HG02870 (cell line): ENCODE data around the gene TMEM115.
A peak's percentile ranks its signal among the peaks of the same experiment; 100 is the strongest.

Source experiments
- ATAC-seq: cut with Tn5 transposase; IDR thresholded peaks from one replicate; pipeline ENCODE4 v1.9.1; 2021; ENCODE audit warnings: mild to moderate bottlenecking, moderate library complexity; ENCODE audit not compliant: unreplicated experiment

TMEM115 gene

GRCh38 chr3:50378757-50379156 lies 19.4 kb upstream of the TMEM115 start:
- no peak for ATAC-seq

- no peak for ATAC-seq
These were observed 18.7 kb upstream of the TMEM115 start for GRCh38 chr3:50378024-50378423.

- ATAC-seq = no peak
These were observed 16.1 kb upstream of the TMEM115 start for GRCh38 chr3:50375258-50375931.

- no peak for ATAC-seq
These were observed 15.3 kb upstream of the TMEM115 start for GRCh38 chr3:50374363-50375257.

DNA sequence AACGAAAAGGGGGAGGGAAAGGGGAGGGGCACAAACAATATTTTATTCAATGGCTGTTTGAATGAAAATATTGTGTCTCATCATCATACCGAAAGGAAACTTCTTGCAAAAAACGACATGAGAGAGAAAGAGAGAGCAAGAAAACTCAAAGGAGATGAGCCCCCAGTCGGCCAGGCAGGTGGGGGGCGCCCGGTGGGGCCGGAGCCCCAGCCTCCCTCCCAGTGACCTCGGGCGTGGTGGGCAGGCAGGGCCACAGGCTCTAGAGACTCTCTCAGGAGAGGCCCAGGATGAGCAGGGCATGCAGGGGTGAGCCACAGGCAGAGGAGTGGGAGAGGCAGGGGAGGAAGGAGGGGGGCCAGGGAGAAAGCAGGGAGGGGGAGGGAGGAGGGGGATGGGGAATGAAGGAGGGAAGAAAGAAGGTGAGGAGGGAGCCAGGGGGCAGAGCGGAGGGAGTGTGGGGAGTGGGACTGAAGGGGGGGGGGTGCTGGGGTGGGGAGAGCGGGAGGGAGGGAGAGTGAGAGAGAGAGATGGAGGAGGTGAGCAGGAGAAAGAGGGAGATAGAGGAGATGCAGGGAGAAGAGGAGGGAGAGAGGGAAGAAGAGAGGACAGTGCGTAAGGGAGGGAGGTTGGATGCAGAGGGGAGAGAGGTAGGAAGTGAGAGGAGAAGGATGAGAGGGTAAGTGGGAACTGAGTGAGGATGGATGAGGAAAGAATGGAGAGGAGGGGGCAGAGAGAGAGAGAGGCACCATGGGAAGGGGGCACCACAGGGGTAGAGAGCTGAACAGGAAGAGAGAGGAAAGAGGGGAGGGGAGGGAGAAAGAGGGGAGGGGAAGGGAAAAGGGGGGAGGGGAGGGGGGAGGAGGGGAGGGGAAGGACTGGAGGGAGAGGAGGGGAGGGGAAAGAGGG lies 14.1 kb upstream of the TMEM115 start:
- no peak for ATAC-seq

- ATAC-seq = no peak
These were observed 13.0 kb upstream of the TMEM115 start for GRCh38 chr3:50372349-50372748.

- no peak for ATAC-seq
These were observed 11.9 kb upstream of the TMEM115 start for GRCh38 chr3:50371133-50371685.

DNA sequence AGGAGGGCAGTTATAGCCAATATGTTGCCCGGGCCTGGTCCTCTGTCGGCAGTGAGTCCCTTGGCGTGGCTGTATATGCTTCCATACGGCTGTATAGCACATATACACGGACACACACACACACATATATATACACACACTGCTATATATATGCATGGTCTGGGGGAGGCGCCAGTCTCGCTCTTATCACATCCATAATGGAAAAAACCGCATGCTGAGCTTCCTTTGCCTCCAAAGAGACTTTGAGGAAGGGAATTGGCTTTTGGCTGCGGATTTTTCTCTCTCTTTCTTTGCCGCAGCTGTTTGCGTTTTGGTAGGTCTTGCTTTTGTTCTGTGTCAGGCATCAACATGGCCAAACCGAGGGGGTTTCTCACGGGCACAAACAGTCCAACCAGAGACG lies 11.3 kb upstream of the TMEM115 start:
- no peak for ATAC-seq

DNA sequence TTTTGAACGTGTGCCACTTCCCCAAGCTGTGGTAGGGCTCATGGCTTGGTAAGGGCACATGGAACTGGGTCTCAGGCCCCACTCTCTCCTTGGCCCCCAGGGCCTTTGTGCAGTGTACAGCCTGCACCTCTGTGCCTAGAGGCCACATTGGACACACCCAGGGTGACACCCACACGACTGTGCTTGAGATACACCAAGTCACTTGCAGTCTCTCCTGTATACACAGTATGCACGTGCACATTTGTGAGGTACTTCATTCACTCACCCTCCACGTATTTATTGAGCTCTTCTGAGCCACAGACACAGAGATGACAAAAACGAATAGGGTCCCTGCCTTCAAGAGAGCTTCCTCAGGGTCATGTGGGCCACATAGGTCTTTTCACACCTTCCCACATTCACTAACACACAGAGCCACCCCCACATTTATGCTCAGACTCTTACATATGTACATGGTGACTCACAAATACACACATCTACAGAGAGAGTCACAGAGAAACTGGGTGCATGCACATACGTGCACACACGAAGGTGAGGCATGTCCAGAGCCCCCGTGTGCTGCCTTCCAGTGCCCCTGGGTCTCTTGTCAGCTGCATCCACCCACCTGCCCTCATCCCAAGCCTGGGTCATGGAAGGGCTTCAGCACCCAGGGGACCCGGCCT lies 9.8 kb upstream of the TMEM115 start:
- no peak for ATAC-seq

DNA sequence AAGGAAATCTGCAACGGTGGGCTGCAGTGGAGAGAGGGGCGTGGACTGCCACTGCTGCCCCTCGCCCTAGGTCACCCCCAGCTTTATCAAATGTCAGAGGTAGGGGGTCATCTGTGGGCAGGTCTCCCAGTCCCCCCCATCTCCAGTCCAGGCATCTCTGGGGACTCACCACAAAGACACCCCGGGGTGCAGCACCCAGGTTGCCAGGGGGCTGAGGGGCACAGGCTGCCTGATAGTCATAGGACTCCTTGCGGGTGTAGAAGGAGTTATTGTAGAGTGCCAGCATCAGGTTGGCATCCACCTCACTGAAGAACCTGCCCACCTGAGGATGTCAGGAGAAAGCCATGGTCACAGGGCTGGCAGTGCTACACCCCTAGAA lies 6.5 kb upstream of the TMEM115 start:
- ATAC-seq = no peak

- ATAC-seq = peak; percentile 82
These were observed 5.9 kb upstream of the TMEM115 start for GRCh38 chr3:50365080-50365841.

DNA sequence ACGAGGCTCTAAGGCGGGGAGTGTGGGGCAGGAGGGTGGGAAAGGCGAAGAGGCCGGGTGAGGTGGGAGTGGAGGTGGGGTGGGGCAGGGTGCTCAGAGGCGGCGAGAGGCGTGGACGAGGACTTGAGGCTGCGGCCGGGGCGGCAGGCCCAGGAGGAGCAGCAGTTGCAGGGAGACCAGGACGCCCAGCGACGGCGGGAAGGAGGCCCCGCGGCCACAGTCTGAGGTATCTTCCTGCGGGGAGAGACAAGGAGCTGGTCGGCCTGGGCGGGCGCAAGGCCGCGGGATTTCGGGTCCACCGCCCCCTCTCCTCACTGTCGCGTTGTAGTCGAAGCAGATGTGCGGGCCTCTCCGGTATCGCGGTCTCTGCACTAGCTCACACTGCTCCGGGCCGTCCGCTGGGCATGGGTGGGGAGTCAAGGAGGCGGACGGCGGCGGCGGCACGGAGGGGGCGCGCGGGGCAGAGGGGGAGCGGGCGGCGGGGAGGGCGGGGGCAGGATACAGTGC lies 5.3 kb upstream of the TMEM115 start:
- ATAC-seq = no peak

GRCh38 chr3:50359760-50360110 lies 414 bp upstream of the TMEM115 start:
- ATAC-seq = peak; percentile 3

DNA sequence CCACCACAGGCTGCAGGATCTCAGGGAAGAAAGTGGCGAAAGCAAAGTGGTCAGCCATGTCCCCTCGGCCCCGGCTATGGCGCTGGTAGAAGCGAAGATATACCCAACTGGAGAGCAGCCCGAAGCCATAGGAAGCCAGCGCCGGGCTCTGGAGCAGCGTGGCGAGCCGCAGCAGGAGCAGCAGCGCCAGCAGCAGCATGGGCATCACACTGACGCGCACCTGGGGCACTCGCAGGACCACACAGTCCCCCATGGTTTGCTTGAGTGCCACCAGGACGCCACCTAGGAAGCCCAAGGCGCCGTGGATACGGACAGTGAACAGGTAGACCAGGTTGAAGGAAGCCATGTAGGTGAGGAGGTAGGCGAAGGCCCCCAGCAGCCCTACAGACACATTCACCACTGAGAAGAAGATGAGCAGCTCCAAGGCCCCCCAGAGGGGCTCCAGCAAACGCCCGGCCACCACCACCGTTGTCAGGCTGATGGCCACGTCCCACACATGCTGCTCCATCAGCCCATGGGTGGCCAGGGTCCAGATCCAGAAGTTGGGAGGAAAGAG lies 888 bp downstream of the TMEM115 start:
- ATAC-seq = no peak

DNA sequence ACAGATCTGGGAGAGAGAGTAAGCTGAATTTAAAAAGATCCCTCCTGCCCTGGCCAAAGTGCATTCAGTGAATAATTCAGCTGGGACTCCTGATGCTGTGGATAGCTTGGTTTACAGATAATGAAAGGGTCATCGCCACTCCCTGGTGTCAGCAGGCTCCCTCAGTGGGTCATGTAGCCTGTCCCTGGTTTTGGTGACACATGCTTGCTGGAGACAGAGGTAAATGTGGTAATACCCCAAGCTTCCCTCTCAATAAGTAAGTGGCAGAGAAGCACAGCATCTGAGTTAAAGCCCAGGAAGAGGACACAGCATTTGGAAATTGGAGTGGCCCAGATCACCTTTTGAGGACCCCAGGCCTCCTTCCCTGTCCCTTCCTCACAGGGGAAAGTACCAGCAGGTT lies 1.8 kb downstream of the TMEM115 start:
- ATAC-seq = no peak

DNA sequence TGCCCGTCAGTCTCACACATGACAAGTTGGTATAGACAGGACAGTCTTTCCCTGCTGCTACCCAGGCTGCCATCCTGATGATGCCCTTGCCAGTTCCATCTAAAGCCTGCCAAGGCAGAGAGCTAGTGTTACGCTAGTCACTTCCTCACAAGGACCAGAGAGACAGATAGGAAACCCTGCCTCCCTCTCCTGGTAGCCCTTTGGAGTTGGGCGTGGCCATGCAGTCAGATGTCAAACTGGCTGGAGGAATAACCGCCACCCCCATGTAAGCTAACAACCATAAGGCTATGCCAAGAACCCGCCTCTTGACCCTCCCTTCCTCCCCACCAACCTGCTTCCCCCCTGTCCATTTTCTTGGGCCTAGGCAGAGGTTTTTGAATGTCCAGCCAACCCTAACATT lies 2.8 kb downstream of the TMEM115 start:
- no peak for ATAC-seq

DNA sequence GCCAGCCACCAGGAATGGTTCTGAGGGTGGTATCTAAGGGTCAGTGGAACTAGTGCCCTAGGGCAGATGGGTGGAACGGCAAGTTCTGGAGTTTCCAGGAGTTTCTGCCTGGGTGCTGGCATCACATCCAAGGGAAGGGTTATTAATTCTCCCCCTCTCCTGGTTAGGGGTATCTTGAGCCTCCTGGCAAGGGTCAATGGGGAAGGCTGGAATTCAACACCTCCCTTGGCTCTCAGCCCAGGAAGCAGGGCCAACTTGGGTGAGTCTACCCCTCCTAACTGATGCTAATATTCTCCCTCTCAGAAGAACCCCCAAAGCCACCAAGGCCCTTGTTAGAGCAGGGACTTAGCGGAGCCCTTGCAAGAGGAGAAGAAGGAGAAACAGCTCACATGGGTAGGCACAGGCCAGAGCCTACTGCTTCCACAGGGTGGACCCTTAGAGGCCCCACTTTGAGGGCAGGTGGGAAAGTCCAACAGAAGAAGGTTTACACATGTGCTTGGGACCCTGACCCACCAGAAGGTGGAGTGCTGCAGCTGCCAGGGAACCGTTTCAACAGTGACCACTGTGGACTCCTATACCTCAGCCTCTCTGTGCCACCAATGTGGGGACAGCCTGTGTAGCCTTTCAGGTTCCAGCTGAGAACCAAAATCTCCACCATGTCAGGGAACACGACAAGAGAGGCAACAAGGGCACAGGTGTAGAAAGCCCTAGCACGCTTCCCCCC lies 3.3 kb downstream of the TMEM115 start:
- no peak for ATAC-seq

- ATAC-seq = no peak
These were observed 4.5 kb downstream of the TMEM115 start for GRCh38 chr3:50354850-50355249.
